HG02840 (cell line): ENCODE results near the gene AGPS.
"Not testable (repeated sequence)": the region's sequence is repeated elsewhere in the genome, so short reads cannot be mapped to it uniquely, and the experiment has no call there.

Experiments used
- ATAC-seq: cut with Tn5 transposase; IDR thresholded peaks from one replicate; pipeline ENCODE4 v1.9.1; 2021; ENCODE audit warnings: mild to moderate bottlenecking, moderate library complexity, moderate number of reproducible peaks; ENCODE audit not compliant: unreplicated experiment, low FRiP score

The AGPS gene

DNA sequence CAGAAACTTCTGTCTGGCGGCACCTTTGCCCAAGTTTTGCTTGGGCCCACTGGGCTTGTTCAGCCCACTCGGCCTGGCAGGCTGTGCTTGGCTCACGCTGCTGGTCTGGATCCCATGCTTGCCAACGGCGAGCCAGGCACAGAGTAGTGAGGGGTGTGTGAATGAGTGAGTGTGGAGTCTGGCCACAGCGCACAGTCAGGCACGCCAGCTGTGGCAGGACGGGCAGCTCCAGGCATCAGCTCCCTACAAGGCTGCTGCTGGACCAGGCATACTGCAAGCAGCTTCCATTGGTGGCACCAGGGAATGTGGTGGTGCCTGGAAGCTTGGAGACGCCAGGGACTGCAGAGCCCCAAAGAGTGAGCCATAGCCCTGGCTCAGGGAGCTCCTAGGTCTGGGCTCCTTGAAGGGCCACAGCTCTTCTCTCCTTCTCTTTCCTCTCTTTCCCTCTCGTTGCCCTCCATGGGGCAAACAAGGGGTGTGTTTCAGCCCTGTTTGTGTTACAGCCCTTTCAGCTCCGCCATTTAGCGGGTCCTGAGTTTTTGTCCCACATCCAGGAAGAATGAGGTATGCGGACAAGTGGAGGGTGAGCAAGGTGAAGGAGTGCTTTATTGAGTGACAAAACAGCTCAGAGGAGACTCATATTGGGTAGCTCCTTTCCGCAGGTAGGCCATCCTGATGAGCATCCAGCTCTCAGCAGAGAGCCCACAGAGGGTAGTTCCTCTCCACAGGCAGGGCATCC, 73.0 kb downstream of the AGPS start:
- ATAC-seq = no peak

GRCh38 chr2:177466337-177467195, 74.0 kb downstream of the AGPS start:
- ATAC-seq = no peak

GRCh38 chr2:177467646-177468045, 75.1 kb downstream of the AGPS start:
- ATAC-seq = no peak

DNA sequence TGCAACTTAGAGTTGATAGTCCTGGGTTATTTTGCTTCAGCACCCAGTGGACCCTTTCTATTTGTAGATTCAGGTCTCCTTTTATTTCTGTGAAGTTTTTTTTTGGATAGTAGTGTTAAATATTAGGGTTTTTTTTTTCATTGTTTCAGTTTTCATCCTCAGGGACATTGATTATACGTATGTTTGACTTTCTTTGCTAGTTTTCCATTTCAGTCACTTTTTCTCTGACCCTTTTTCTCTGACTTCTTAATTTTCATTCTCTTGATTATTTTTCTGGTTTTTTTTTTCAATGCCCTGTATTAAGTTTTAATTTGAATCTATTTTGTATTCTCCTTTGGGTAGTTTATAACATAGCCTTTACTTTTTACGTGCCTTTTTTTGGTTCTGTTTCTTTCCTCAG, 79.4 kb downstream of the AGPS start:
- no peak for ATAC-seq

DNA sequence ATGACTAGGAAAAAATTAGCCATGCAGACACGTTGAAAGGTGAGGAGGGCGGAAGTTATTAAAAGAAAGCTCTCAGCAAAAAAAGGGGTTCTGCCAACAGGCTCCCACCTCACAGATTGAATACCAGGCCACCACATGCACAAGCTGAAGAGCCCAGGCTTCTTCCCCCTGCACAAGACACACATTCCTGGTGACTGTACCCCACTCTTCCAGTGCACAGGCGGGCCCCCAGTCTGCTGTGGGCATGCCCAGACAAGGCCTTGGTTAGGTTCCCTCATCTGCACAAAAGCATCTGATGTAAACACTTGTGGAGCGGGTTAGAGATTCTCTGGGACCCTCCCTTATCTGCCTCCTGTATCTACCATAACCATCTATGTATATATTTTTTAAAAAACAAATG, 81.7 kb downstream of the AGPS start:
- ATAC-seq = no peak

GRCh38 chr2:177474998-177475397, 82.4 kb downstream of the AGPS start:
- ATAC-seq = no peak

- ATAC-seq = no peak
Measured at GRCh38 chr2:177476897-177477296, 84.3 kb downstream of the AGPS start.

- ATAC-seq = no peak
Measured at GRCh38 chr2:177478029-177478428, 85.5 kb downstream of the AGPS start.

DNA sequence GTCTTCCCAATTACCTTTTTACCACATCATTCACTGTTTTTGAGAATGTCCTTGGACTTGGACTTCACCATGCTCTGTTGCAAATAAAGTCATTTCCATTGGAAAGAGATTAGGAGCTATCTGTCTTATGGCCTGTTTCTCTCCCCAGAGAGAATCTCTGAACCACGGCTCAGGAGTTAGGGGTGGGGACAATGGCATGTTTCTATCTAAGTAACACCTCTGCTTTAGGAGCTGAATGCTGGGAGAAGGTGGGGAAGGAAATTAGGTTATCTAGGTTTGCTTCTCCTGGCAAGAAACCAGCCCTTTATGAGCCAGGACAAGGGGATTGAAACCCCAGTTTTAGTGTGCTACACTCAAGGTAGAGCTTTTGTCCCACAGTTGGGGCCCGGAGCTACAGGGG, 86.3 kb downstream of the AGPS start:
- ATAC-seq = no peak

- no peak for ATAC-seq
Measured at GRCh38 chr2:177482195-177482594, 89.6 kb downstream of the AGPS start.

- no peak for ATAC-seq
Measured at GRCh38 chr2:177483531-177483930, 91.0 kb downstream of the AGPS start.

DNA sequence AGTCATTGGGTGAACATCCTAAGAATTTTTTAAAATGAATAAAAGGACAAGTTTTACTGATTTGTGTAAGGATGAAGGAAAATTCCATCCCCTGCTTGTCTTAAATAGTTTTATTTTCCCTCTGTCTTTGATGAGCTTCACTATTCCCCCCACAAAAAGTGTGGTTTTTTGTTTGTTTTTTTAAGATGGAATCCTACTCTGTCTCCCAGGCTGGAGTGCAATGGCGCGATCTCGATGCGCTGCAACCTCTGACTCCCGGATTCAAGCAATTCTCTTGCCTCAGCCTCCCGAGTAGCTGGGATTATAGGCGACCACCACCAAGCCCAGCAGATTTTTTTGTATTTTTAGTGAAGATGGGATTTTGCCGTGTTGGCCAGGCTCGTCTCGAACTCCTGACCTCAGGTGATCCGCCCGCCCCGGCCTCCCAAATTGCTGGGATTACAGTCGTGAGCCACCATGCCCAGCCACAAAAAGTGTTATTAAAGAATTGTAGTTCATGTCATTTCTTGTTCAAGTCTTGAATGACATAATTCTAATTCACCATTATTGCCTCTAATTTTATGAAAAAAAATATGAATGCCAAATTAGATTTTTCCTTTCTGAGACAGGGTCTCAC, 91.7 kb downstream of the AGPS start:
- no peak for ATAC-seq

- not testable (repeated sequence) for ATAC-seq
Measured at GRCh38 chr2:177485657-177486056, 93.1 kb downstream of the AGPS start.

GRCh38 chr2:177489719-177490301, 97.2 kb downstream of the AGPS start:
- ATAC-seq = no peak

GRCh38 chr2:177495945-177496344, 103.4 kb downstream of the AGPS start:
- no peak for ATAC-seq

GRCh38 chr2:177496921-177497320, 104.3 kb downstream of the AGPS start:
- ATAC-seq = no peak

GRCh38 chr2:177501186-177501585, 108.6 kb downstream of the AGPS start:
- ATAC-seq = no peak

DNA sequence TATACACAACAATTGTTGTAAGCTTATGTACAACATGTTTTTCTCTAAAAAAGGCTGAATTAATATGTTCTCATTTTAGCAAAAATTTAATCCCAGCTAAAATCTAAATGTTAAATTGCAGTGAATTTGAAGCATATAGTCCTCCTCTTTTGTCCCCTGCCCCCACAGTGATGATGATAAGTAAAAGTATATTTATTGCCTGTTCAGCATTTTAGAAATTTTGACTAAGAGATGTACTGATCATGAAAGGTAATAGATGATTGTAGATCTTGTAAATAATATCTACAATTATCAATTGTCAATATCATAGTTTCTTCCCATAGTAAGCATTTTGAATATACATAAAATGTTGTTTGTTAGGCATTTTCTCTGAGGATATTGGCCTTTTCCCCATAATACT, 113.9 kb downstream of the AGPS start:
- ATAC-seq = no peak

DNA sequence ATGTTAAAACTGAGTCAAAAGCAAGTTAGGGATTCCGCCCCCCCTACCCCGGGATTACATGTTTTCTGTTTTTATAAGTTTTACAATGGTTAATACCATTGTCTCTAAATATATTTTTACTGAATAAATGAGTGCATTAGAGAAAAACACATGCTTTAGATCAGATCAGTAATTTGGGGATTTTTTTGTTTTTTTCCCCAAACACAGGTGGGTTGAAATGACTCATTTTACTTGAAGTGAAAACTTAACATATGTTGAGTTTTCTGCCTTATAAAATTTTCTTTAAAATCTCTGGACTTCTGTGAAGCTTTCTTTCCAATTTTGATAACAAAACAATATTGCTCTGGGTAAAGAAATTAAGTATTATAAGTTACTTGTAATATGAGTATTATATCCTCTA, 114.4 kb downstream of the AGPS start:
- no peak for ATAC-seq

GRCh38 chr2:177516824-177517544, 124.4 kb downstream of the AGPS start:
- ATAC-seq = no peak
